Measurements from ENCODE around the gene TRIM37. TPM values are rescaled to one million over a fixed set of nuclear protein-coding genes. Genes with fewer than 3 reads are reported as not detected.

TRIM37 gene, protein sequence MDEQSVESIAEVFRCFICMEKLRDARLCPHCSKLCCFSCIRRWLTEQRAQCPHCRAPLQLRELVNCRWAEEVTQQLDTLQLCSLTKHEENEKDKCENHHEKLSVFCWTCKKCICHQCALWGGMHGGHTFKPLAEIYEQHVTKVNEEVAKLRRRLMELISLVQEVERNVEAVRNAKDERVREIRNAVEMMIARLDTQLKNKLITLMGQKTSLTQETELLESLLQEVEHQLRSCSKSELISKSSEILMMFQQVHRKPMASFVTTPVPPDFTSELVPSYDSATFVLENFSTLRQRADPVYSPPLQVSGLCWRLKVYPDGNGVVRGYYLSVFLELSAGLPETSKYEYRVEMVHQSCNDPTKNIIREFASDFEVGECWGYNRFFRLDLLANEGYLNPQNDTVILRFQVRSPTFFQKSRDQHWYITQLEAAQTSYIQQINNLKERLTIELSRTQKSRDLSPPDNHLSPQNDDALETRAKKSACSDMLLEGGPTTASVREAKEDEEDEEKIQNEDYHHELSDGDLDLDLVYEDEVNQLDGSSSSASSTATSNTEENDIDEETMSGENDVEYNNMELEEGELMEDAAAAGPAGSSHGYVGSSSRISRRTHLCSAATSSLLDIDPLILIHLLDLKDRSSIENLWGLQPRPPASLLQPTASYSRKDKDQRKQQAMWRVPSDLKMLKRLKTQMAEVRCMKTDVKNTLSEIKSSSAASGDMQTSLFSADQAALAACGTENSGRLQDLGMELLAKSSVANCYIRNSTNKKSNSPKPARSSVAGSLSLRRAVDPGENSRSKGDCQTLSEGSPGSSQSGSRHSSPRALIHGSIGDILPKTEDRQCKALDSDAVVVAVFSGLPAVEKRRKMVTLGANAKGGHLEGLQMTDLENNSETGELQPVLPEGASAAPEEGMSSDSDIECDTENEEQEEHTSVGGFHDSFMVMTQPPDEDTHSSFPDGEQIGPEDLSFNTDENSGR
- total RNA-seq = 25.6 and 35.7 TPM in 2 replicates

DNA sequence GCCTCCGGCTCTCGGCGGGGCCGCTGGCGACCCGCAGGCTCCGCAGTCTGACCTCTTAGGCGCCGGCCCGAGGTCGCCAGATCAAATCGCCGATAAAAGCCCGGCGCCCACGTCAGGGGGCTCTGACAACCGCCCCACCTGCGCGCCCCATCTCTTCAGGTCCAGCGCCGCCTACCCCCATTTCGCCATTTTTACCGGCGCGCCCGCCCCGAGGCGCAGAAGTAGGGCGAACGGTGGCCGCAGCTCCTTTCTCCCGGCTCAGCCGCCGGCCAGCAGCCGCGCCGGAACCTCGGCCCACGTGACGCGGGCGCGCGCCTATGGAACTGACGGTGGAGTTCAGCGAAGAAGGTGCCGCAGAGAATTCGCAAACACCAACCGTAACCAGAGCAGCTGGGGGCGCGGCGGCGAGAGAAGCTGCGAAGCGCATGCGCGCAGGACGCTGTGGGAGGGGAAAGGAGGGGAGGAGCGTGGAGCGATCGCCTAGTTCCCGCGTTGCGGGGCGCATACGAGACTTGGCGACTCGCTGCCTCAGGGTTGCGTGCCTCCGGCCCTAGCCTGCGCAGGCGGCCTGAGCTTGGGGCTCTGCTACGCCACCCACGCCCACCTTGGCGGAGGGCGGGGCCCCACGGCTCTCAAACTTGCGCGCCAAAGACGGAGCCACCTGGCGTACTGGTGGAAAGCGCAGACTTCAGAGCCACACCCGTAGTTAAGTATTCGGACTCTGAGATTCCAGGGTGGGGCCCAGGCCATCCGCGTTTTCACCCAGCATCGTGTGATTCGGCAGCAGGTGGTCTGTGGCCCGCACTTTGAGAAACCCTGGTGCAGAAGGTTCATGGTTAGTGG is at the start of gene TRIM37:
TSS of gene TRIM37 (minus strand) at position 418 of the 843 bp plus-strand sequence. CDS start 419 bp downstream, outside the sequence.

DNA sequence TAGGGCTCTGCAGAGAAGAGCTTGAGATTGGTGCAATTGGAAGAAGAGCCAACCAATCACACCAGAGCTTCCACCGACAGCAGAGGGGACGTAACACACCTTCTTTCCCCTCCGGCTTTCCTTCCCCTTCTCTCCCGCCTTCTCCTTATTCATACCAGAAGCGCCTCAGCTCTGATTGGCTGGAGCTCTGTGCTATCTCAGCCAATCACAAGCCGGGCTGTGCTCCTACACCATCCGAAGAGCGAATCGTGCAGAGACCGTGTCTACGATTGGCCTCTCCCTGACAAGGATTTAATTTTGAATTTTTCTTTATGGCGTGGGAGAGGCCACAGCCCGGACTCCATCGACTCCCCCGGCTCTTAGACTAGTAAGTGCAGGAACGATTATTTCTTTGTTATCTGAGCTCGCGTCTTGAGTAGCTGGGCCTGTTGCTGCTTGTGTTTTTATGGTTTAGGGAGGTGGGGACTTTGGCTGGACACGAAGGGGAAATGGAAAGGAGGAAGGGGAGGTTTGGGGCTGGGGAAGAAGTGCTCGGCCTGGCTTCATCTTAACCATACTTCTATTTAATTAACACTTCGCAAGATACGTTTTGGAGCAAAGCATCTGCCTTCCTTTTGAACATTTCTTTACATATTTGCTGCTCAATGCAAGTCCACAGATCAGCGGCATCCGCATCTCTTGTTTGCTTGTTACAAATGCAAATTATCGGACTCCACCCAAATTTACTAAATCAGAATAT is 48.9 kb upstream of the TRIM37 start, which contains the start of gene PRR11:
TSS of gene PRR11 (plus strand) at position 308 of the 739 bp plus-strand sequence. CDS start 14,007 bp downstream, outside the sequence.

DNA sequence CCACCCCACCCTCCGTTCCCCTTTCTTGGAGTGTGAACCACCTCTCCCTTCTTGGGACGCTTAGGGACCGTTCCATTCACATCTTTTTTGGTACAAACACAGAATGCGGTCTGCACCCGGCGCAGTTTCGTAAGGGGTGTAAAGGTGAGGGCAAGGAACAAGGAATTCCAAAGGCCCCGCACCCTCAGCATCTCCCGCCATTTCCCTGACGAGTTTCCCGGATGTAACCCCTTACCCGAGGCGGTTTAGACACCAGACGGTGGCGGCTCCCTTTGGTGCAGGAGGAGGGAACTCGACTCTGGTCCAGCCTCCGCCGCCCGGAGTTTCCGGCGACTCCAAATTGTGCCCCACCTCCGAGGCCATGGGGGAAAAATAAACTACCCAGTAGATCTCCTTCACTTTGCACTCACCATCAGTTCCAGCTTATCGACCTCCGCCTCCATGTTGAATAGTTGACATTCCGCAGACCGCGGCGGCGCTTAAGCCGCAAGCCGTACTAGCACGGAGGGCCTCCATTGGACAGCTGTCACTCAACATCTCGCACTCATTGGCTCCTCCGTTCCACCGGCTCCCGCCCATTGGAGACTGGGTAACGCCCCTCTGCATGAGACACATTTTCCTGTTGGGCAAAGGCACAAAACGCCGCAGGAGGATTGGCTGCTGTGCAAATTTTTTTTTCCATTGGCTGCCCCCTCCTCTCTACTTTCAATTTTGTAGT is 48.2 kb upstream of the TRIM37 start, which contains the start of gene SKA2:
TSS of gene SKA2 (minus strand) at position 466 of the 718 bp plus-strand sequence. CDS start at position 443, 23 bp downstream.

Other genes with a start within 250 kb of the TRIM37 start
- 20.7 and 40.7 TPM in 2 replicates for gene SKA2, start 48.3 kb upstream of the TRIM37 start, total RNA-seq
- 1.4 and 2.1 TPM in 2 replicates for gene PRR11, start 48.9 kb upstream of the TRIM37 start, total RNA-seq
- gene SMG8, start 103.2 kb upstream of the TRIM37 start, total RNA-seq = 17.8 and 23.9 TPM in 2 replicates
- 1.9 and 2.1 TPM in 2 replicates for gene GDPD1, start 113.6 kb upstream of the TRIM37 start, total RNA-seq
- 2.1 and 7.2 TPM in 2 replicates for gene YPEL2, start 224.8 kb upstream of the TRIM37 start, total RNA-seq

Data from tracheal epithelial cell (primary cell).